Measurements from ENCODE around the gene TRPM8.

The TRPM8 gene

DNA sequence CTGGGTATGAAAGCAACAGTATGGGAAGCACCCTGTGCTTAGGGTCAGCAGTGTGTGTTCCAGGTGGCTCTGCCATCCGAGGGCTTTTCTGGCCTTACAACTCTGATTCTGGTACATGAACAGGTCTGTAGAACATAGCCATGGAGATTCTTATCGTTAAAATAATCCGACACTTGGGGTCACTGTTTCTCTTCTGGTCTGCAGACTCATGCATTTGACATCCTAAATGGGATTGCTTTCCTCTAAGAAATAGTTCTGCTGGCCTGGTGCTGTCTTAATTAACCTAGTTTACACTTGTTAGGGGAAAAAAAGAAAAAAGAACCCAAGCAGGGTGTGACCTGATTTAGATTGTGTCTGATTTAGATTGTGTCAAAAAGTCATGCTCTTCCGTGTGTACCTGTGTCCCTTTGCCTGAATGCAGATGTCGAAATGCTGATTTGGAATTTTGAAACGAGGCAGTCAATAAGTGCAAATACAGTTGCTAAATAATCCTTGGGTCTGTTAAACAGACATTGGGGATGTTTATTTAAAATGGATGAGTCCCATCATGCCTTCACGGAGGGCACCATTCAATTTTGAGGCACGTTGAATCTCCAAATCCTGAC lies 59.6 kb downstream of the TRPM8 start:
- DNase-seq = no peak

DNA sequence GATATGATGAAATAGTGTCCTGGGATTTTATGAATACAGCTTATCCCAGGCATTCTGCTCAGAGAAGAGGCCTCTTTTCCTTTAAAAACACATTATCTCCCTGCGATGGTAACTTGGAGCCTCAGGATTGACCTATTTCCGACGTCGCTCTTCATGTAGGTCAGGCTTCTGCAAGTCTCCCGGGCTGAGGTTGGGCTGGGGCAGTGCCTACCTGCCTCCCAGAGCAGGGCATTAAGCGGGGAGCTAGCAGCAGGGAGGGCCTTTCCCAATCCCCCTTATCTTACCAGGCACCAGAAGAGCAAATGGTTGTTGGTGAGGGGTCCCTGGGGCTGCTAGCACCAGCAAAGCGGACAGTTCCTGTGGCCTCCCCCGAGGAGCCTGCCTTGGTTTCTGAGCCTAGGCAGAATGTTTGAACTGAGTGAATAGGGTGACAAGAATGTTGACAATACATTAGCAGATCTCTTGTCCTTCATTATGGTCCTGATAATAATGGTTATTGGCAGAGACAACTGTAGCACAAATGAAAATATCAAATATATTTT lies 60.2 kb downstream of the TRPM8 start:
- no peak for DNase-seq

DNA sequence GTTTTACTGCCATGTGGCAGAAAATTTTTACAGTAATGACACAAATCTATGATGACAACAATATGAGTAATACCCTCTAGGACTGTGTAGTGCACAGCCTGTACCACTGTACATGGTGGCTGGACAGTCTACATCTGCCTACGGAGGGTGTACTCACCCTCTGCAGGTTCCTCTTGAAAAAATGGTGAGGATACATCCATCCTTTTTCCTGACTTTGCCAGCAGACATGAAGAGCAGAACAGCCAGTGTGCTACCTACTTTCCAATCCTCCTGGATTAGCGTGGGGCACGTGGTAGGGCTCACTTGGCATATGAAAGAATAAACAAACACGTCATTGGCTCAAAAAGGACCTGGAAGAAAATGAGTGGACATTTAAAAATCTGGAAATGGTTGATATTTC lies 62.6 kb downstream of the TRPM8 start:
- no peak for DNase-seq

DNA sequence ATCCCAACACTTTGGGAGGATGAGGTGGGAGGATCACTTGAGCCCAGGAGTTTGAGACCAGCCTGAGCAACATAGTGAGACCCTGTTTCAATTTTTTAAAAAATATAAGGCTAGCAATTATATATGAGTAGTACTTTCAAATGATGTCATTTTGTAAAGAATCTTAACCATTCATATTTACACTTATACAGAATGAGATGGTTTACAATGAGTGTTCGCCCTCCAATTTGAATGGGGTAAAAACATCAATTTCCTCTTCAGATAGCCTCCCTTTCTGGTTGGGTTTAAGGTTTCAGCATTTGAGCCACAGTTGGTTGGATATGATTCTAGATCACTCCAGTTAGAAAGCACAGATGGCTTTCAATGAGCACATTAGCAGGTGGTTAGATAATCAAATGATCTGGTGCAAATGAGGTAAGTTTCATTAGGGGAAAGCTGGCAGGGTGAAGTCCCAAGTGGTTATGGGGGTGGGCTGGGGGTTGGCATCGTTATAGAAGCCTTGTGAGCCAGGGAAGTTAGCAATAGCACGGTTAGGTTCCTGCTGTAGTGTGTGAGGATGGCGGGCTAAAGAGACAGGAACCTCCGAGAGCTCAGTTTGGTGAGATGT lies 63.9 kb downstream of the TRPM8 start:
- DNase-seq = no peak

DNA sequence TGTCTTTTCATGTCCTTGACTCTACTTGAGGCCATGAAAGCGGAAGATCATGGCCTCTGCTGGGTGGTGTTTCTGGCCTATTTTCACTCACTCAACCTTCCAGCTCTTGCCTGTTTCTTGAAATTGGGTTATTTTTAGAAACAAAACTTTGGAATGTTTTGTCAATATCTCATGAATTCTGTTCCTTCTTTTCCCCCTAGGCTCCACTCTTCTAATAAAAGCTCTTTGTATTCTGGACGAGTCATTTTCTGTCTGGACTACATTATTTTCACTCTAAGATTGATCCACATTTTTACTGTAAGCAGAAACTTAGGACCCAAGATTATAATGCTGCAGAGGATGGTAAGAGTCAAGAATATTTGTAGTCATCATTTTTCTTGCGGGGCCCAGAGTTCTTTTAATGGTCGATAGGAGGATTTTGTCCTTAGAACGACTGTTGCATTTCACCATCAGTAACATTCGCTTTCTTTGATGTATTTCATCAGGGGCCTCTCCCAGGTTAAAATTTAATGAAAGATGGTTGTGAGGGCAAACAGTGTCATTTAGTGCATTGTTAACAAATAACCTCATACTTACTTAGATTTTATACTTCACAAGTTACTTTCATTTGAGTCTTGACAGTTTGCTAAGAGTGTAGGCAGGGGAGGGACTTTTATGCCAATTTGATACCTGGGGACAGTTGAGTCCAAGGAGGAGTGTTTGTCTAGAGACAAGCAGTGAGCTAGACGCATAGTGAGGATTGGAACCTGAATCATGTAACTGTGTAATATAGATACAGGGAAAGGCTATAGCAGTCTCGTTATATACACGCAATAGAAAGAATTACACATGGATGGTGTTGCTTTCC lies 64.6 kb downstream of the TRPM8 start:
- DNase-seq = no peak

DNA sequence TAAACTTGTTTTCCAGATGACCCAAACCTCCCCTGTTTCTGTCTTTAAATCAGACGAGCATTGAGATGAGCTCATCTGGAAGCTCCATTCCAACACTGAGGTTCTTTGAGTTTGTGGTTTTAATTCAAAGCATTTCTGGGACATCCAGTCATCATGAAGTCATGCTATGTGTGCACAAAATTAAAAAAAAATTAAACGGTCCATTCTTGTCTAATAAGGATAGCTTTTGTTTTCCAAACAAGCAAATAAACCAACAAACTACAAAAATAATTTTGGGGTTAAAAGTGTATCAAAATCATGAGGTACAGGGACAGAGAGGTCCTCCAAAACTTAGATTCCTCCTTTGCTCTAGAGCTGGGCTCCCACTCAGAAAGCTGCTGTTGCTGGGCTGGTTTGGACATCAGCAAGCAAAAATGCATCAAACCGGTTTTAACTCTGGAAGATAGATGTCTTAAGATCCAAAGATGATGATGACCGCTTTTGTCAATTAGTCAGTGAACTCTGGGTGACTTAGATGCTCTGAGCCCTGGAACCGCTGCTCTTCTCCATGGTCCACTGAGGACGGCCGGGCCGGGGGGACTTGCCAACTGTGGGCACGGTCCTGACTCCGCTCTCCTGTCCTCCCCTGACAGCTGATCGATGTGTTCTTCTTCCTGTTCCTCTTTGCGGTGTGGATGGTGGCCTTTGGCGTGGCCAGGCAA lies 65.4 kb downstream of the TRPM8 start:
- no peak for DNase-seq

DNA sequence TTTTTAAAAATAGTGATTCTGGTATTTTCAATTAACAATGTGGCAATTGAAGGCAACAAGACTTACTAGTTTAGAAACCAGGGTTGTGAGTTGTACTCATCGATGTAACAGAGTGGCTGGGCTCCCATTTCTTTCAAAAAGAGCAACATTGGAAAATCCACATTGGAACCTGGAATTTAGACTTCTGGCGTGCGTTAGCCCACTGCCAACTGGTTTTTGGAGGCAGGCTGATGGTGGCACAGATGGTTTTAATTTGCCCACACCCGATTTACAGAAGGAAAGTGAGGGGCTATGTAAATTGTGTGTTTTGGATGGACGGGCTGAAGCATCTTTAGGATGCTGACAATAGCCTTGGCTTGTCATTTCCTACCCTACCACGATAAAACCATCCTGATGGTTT lies 66.3 kb downstream of the TRPM8 start:
- no peak for DNase-seq

DNA sequence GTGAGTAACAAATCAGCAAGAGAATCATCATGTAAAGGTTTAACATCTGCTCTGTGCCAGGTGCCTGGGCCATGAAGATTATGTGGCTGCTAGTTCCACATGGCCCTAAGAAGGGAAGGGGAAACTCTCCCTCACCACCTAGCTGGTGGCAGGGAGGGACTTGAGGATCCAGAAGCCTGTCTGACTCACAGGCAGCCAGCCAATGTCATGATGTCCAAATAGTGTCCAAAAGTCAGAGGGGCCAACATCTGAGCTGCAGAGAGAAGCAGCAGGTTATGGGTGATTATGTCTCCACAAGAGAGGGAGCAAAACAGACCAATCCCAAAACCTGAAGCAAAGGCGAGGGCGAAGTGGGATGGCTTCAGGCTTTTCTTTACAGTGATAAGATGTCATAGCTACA lies 71.4 kb downstream of the TRPM8 start:
- no peak for DNase-seq

DNA sequence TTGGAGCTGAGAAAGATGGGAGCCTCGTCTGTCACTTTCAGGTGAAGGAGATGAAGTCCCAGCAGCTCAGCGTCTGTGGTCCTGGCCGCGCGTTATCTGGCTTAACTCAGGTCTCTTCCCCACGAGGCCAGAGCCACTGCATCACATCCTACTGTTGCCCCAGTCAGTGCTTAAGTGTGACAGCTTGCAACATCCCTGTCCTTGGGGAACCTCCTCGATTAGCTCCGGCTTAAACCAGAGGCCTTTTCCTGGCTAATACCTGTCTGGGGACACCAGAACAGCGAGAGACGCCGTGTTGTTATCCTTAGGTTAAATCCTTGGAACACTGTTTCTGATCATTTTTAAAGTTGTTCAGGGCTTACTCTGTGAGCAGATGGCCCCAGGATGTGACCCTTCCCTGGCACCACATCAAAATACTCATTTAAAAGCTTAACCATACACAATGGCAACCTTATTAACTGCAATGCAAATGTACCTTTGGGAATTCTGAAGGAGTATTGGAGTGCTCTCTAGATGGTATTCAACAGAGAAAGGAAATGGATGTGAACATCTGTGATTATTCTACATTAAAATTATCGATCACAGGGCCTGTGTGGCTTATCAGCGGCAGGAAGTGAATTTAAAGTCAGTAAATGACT lies 72.2 kb downstream of the TRPM8 start:
- DNase-seq = no peak

DNA sequence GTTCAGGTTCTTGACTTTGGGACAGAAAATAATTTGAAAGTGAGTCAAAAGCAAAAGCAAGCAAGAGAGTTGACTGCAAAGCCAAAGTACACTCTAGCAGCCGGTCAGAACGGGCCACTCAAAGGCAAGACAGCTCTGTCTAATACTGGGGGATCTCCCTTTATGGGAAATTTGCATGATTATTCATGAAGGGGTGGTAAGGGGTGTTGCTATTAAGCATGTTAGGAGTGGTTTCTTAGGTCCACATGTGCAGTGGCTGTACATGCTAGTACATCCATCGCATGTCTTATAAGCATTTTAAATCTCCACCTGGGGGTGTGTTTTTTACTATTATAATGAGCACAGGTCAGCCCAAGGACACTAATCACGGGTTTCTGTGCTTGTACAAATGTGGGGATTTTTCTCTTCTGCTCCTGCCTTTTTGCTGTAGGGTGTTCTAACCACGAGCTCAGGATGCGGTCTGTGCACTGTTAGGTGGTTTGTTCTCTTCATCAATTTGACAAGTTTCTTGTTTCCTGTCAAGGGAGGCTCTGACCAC lies 73.2 kb downstream of the TRPM8 start:
- DNase-seq = no peak

DNA sequence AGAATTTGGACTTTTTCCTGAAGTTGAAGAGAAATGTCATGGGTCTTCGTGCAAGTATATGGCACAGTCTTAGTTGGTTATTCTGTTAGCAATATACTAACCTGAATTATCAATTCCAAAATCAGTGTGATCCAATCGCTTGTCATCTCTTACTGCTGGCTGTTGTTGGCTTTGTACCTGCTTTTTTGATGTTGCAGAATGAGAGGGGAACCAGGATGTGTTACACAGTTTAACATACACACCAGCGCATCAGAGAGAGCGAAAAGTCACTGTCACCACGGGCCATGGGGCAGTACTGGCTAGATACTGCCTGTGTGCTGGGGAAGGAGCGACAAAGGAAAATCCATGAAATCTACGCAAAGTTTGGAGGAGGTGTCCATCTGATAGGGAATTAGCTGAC lies 74.0 kb downstream of the TRPM8 start:
- no peak for DNase-seq

DNA sequence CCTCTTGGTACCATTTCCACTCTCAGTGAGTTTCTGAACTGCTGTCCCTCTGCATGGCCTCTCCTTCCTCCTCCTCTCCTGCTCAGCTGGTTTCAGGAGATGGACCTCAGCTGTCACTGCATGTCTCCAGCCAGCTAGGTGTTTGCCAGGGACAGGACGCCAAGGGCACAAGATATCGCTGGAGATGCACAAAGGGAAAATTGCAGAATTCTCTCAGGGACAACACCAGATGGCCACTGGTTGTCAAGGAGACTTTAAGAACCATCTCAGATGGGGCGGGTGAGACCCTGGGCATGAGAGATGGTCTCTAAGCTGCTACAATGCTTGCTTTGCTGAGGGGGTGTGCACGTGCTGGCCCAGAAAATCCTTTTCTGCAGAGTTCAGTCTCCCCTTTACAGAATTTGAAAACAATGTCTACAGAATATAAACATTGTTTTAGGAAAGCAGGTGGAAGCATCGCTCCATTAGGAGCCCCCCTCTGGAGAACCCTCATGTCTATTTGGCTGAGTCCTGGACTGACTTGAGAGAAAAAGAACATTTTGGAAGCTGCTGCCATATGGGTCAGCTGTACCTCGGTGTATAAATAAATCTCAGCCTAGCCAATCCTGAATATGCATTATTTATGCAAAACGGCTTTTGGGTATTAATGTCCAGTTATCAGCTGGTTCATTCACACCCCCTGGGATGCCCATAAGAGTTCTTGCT lies 75.5 kb downstream of the TRPM8 start:
- no peak for DNase-seq

DNA sequence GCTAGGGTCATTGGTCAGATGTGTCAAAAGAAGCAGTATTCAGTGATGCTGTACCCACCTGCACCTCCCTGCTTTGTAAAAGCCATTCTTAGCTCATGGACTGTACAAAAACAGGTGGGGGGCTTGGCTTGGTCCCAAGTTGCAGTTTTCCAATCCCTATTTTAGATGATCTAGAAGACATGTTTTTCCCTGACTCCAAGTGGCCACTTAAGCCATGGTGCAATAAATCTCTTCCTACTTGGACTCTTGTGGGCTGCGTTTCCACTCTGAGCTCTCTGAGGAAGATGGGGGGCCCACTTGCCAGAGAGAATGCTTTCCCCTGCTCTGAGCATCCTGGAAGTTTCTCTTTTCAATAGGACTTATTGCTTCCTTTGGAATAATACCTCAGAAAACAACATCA lies 76.3 kb downstream of the TRPM8 start:
- DNase-seq = no peak

DNA sequence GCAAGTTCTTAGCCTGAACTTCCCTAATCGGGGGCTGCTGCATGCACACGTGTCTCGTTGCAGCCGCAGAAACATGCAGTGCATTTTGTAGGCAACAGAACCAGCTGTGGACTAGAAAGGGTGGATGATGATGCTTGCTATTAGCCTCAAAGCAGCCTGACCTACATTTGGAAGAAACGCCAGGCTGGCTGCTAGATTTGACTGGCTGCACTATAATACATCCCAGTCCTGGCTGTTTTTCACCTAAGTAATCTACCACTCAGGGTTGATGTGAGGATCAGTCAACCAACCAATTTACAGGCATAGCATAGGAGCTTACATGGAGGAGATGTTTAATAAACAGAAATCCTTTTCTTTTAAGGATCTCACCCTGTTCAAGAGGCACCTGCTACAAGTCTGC lies 77.0 kb downstream of the TRPM8 start:
- DNase-seq = no peak

DNA sequence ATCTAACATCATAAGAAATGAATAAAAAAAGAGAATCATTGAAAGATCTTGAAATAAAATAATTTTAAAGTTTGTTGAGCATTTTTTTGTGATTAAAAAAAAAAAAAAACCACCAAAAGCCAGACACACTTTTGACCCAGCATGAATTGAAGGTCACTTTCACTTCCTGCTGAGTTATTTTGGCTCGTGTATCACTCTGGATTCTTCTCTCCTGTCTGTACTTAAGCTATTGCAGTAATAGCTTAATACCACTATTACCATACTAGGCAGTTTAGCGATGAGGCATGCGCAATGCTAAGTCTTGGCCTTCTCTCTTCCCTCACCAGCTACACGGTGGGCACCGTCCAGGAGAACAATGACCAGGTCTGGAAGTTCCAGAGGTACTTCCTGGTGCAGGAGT lies 78.8 kb downstream of the TRPM8 start:
- no peak for DNase-seq

DNA sequence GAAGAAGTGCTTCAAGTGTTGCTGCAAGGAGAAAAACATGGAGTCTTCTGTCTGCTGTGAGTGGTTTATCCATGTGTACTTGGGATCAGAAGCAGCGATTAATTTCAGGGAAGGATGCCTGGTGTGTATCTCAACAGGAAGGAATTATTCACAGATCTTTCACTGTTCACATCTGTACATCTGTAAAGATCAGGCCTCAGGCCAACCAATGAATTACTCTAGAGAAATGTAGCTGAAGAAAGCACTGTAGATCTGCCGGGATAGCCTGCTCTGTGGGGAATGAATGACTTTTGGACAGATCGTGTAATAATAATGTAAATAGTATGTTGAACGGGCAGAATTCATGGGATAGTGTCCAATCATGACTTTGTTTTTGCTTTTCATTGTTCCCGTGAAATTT lies 79.3 kb downstream of the TRPM8 start:
- DNase-seq = no peak

DNA sequence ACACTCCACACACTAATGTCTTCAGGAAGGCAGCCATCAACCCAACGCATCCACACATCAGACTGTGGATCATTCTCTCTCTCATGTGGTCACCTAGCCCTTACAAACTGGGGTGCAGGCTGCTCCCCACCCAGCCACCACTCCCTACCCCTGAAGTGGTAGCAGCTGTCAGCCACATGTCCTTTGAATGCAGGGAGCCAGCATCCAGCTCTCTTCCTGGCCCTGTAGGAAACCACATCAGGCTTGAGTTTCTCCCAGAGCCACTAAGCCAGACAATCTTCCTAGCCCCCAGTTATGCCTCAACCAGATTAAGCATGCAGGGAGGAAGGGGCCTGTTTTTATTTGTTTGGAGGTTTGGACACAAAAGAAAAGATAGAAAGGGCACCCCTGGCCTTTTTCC lies 80.5 kb downstream of the TRPM8 start:
- no peak for DNase-seq

DNA sequence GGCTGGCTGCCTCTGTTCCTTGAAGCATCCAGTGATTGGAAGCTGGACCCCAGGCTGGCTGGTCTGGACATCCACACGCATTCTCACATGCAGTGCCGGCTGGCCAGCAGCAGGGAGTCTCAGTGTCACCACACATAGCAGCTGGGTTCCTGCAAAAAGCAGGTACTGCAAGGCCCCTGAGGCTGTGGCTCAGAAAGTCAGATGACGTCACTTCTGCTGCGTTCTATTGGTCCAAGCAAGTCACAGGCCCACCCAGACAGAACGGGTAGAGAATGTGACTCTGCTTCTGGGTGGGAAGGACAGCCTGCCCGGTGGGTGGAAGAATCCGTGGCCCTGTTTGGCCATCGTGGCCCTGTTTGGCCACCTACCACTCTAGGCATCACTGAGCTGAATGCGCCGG lies 82.0 kb downstream of the TRPM8 start:
- DNase-seq = no peak

DNA sequence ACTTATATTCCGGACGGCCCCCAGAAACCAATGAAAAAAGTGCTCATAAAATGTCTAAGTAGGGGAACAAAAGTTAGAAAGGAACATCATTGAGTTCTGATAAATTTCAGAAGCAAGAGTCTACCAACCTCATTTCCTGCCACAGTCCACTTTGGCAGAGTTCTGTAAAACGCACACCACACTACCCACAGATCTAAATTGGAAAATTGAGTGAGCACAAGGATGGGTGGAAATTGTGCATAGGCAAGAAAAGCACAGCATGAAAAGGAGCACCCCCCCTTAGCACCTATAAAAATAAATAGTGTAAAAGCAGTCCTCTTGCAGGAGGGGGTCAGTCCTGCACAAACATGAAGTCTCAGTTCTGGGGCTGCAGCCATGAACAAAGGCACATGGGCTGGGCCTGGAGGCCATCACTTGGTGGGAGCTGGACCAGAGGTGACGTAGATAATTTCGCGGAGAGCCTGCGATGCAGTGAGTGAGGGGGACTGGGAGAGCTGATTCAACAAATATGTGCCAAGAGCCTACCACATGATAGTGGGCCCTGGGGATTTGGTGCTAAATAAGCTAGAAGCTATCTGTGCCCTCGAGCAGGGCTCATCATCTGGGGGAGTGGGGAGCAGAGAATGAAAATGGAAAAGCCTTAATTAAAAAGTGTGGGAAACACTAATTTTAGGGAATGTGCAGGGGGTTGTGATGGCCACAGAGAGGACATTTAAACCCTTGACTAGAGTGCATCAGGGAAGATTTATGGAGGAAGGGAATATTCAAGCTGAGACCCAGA lies 84.4 kb downstream of the TRPM8 start:
- DNase-seq = no peak

DNA sequence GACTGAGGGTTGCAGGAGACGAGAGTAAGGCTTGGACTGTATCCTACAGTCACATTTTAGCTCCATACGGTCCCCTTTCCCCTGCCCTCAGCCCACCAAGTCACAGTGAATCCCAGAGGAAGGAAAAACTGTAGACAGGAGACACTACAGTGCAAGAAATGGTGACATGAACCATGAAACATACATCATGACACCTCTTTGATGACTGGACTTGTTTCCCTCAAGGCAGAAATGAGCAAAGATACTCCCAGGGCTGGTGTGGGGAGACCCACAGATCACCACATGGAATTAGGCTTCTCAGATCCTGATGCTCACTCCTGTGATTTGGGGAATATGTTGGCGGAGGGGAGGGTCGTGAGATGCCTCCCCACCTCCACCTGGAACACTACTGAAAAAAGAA lies 85.1 kb downstream of the TRPM8 start:
- DNase-seq = no peak

DNA sequence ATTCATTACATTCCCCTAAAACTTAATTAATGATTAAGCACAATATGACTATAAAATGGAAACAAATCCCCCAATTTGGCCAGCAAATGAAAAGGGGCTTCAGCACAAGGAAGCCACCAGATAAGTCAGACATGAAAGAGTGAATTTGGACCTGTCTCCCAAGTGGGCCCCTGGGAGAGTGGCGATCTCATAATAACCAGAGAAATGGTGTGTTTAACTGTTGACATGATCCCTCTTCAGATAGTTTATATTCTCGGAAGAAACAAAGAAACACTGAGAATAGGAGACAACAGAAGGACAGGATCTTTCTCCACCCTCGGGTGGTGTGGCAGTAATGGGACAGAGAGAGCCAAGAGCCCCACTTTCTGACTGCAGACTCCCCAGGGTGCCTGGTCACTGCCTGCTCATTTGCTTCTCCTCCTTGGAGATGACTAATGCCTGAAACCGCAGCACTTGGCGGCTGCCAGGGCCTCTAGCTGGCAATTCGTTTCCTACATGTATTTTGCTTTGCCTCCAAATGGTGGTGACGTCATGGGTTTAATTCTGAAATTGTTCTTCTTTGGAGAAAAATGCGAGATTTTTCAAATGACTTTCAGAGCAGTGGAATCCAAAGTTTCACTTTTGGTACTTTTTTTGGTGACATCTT lies 86.9 kb downstream of the TRPM8 start:
- no peak for DNase-seq
